GM18498 (cell line): ENCODE data around the gene AMDHD1.

Source experiments
- ATAC-seq: cut with Tn5 transposase; IDR thresholded peaks from one replicate; pipeline ENCODE4 v1.9.1; 2021; ENCODE audit warnings: mild to moderate bottlenecking, moderate library complexity; ENCODE audit not compliant: unreplicated experiment

Gene AMDHD1, protein sequence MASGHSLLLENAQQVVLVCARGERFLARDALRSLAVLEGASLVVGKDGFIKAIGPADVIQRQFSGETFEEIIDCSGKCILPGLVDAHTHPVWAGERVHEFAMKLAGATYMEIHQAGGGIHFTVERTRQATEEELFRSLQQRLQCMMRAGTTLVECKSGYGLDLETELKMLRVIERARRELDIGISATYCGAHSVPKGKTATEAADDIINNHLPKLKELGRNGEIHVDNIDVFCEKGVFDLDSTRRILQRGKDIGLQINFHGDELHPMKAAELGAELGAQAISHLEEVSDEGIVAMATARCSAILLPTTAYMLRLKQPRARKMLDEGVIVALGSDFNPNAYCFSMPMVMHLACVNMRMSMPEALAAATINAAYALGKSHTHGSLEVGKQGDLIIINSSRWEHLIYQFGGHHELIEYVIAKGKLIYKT

DNA sequence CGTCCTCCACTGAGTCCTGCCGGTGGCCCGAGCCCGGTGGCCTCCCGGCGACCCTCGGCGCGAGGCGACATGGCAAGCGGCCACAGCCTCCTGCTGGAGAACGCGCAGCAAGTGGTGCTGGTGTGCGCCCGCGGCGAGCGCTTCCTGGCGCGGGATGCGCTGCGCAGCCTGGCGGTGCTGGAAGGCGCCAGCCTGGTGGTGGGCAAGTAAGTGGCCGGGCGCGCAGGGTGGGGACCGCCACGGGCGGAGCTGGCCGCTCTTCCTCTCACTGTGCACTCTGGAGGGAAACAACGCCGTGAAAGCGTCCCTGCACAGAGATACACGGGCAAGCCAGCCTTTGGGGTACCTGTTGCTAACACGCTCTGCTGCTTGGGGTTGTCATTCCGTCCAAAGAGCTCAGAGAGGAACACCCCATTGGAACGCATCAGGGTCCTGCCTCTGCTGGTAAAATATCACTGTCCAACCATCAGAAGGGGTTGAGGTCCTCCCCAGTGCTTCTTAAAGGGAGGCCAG lies at the start of gene AMDHD1:
AMDHD1 (plus strand) TSS at position 2 of the 513 bp plus-strand sequence; CDS start at position 70, 68 bp downstream.
- ATAC-seq: peak; percentile 72

GRCh38 chr12:95896846-95897245 lies 46.3 kb upstream of the AMDHD1 start:
- ATAC-seq: no peak

DNA sequence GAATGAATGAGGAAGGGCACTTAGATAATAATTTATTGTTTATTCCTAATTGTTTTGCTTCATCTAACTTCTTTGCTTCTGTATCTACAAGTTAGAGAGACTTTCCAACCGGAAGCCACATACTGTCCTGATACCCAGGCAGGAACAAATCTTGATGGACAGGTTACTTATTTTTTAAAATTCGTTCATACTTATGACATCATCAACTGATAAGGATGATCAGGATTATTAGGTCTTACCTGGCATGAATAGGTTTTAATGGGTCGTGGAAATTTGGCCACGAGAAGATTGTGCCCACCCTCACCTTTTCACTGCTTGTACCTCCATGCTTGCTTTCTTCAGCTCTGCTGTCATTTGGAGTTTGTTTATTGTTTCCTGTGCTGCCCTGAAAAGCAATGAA lies 45.0 kb upstream of the AMDHD1 start:
- no peak for ATAC-seq

- ATAC-seq: no peak
Measured at GRCh38 chr12:95908573-95908972, 34.6 kb upstream of the AMDHD1 start.

GRCh38 chr12:95909871-95910270 lies 33.3 kb upstream of the AMDHD1 start:
- ATAC-seq: no peak

GRCh38 chr12:95918194-95918993 lies 24.7 kb upstream of the AMDHD1 start:
- ATAC-seq: peak; percentile 91

DNA sequence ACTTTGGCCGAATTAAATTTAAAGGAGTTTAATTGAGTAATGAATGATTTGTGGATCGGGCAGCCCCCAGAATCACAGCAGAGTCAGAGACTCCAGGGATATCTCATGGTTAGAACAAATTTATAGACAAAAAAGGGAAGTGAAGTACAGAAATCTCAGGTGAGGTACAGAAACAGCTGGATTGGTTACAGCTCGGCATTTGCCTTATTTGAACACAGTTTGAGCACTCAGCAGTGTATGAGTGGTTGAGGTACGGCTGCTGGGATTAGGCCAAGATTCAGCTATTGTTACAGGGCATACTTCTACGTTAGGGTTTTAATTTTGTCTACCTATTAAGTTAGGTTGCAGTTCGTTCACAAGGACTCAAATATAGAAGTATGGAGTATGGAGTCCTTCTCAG lies 24.0 kb upstream of the AMDHD1 start:
- no peak for ATAC-seq

DNA sequence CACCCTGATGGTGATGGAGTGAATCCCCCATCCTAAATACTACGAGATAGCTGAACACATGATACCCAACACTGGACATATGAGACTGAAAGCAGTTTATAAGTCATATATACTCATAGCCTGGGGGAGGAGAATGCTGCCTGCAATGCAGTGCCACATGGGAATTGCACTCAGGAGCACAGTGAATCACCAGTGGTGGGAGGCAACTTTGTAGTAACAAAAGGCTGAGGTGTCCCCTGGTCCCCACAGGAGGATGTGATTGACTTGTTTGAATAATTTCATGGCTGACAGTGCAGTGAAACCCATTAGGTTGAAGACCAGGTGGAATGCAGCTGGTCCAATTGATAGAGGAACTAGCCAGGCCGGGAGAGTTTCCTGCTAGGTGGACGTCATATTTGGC lies 20.9 kb upstream of the AMDHD1 start:
- ATAC-seq: no peak

GRCh38 chr12:95940514-95940913 lies 2.6 kb upstream of the AMDHD1 start:
- ATAC-seq: no peak

DNA sequence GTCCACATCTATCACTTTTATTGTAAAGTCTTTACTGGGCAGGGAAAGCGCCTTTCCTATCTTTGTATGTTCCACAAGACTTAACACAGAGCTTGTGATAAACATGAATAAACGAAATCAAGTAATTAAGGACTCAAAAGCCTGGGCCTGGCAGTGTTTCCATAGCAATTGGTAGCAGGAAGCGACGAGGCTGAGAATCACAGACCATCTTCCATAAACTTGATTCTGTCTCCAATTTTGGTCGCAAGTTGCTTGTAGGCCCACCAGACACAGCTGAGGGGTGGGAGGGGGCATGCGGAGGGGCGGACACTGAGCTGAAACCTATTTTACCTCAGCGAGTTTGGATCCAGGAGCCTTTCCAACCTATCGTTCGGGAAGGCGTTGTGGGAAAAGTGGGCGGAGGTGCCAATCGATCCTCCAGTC lies 1.0 kb upstream of the AMDHD1 start:
- ATAC-seq: no peak

- ATAC-seq: peak; percentile 98
Measured at GRCh38 chr12:95942524-95943329, 404 bp upstream of the AMDHD1 start, which contains the start of gene CCDC38. TSS of gene CCDC38 (minus strand) at chr12:95942614. CDS start at chr12:95936509, 6,105 bp downstream.

GRCh38 chr12:95944108-95944704 lies 1.1 kb downstream of the AMDHD1 start:
- ATAC-seq: no peak

DNA sequence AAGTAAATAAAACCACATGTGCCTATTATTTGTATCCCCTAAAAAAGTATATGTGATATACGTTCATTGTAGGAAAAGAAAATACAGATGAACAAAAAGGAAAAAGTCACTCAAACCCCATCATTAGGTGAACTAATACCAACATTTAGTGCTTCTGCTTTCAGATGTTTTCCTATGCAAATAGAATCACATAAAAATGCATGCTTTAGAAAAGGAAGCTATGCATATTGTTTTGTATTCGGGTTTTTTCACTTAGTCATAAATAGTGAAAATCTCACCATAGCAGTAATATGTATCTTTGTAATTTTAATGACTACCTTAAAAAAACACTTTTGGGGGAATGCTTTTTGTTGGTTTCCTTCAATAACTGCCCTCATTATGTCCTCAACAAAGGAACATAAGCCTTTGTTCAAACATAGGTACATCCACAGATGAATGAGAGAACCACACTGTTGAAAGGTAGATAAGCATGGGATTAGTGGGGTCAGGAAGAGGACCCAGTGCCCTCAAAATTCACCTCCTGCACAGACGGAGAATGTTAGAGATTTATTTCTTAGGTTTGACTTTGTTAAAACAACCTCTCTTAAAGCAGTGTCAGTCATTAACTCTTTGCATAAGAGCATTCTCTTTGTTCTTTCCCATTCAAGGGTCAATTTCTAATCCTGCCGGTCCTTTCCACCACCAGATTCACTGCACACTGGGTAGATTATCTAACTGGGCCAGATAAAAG lies 6.5 kb downstream of the AMDHD1 start:
- ATAC-seq: no peak

- ATAC-seq: no peak
Measured at GRCh38 chr12:95951515-95951914, 8.4 kb downstream of the AMDHD1 start.

- ATAC-seq: no peak
Measured at GRCh38 chr12:95953000-95953399, 9.9 kb downstream of the AMDHD1 start.

DNA sequence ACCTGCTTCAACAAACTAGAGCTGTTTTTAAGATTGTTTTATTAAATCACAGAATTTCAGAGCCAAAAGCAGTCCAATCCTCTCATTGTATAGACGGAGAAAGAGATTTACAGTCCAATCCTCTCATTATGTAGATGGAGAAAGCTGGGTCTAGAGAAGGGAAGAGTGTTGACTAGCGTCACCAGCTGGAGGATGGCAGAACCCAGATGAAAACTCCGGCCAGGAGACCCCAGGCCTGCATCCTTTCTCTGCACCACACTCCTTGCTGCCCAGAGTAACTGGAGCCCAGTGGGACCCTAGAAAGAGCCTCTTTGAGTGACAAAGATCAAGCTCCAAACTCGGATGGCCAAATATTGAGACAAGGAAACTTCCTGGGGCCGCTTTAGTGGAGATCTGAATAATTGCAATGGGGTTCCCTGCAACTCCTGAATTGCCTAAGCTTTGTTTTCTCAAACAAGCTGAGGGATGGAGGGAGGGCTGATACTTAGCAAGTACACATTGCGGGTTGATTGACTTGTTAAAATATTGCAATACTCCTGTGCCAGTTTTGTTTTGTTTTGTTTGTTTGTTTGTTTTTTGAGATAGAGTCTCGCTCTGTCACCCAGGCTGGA lies 12.5 kb downstream of the AMDHD1 start:
- ATAC-seq: no peak

DNA sequence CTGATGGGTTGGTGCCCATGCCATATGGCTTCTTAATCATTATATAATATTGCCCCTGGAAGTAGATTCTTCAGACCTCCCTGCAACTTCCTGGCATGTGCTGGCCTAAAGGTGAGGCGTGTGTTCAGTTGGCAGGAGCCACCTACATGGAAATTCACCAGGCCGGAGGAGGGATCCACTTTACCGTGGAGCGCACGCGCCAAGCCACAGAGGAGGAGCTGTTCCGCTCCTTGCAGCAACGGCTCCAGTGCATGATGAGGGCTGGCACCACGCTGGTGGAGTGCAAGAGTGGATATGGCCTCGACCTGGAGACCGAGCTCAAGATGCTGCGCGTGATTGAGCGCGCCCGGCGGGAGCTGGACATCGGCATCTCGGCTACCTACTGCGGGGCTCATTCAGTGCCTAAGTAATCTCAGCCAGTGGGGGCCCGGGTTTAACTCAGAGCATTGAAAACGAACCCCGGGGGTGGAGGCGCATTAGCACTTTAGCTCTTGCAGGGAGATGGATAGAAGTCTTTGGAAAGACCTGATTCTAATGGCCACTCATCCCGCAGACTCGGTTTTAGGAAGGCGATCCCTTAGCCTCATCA lies 13.5 kb downstream of the AMDHD1 start:
- ATAC-seq: no peak

DNA sequence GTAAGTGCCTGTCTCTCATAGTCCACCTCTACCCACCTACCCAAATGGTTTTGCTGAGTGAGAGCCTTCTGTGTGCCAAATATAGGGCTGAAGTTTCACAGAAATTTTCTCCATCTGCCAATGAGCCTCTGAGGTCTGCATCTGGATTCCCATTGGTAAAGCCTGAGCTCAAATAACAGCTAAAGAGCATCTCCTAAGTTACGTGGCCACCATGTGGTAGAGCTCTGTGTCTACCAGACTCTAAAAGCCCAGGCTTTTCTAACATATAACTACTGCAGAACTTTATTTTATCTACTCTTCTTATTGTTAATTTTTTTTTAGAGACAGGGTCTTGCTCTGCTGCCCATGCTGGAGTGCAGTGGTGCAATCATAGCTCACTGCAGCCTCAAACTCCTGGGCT lies 16.0 kb downstream of the AMDHD1 start:
- no peak for ATAC-seq

DNA sequence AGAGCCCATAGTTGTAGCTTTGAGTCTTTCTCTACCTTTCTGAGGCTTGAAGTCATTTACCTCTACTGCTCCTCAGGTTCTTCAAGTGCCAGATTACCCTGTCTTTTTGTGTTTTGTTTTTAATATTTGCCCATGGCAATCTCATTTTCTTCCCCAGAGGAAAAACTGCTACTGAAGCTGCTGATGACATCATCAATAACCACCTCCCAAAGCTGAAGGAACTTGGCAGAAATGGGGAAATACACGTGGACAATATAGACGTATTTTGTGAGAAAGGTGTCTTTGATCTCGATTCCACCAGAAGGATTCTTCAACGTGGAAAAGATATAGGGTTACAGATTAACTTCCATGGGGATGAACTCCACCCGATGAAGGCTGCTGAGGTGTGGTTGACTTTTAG lies 17.1 kb downstream of the AMDHD1 start:
- no peak for ATAC-seq
